Hypothalamus (tissue), 51 donors: ENCODE results near the gene MED15.
"Not testable (repeated sequence)": the region's sequence is repeated elsewhere in the genome, so short reads cannot be mapped to it uniquely, and the experiment has no call there.

Experiments
- DNase-seq, 51 donors: peaks; one replicate each; lab custom pipeline; 2025; lab: John Stamatoyannopoulos, UW

The MED15 gene

GRCh38 chr22:20508067-20508755 lies 801 bp downstream of the MED15 start:
- DNase-seq: not testable (repeated sequence)

GRCh38 chr22:20508815-20509271 lies 1.4 kb downstream of the MED15 start:
- DNase-seq: no peak

GRCh38 chr22:20509344-20510047 lies 2.1 kb downstream of the MED15 start:
- DNase-seq: peak in 23 of 51 donors; percentile 10 to 71 (median 32)

- no peak for DNase-seq
These were observed 3.6 kb downstream of the MED15 start for GRCh38 chr22:20510811-20511577.

GRCh38 chr22:20511578-20512229 lies 4.3 kb downstream of the MED15 start:
- no peak for DNase-seq

- no peak for DNase-seq
These were observed 7.4 kb downstream of the MED15 start for GRCh38 chr22:20514658-20515406.

- no peak for DNase-seq
These were observed 9.0 kb downstream of the MED15 start for GRCh38 chr22:20516399-20516798.

- no peak for DNase-seq
These were observed 10.0 kb downstream of the MED15 start for GRCh38 chr22:20517422-20517821.

- no peak for DNase-seq
These were observed 10.6 kb downstream of the MED15 start for GRCh38 chr22:20517841-20518592.

- DNase-seq: no peak
These were observed 12.1 kb downstream of the MED15 start for GRCh38 chr22:20519558-20519957.

- DNase-seq: no peak
These were observed 12.7 kb downstream of the MED15 start for GRCh38 chr22:20520093-20520511.

- DNase-seq: no peak
These were observed 15.0 kb downstream of the MED15 start for GRCh38 chr22:20522134-20523004.

- no peak for DNase-seq
These were observed 15.9 kb downstream of the MED15 start for GRCh38 chr22:20523086-20523983.

- no peak for DNase-seq
These were observed 16.6 kb downstream of the MED15 start for GRCh38 chr22:20524004-20524481.

- DNase-seq: no peak
These were observed 17.6 kb downstream of the MED15 start for GRCh38 chr22:20525048-20525447.

- no peak for DNase-seq
These were observed 18.9 kb downstream of the MED15 start for GRCh38 chr22:20526305-20526627.

- DNase-seq: no peak
These were observed 19.4 kb downstream of the MED15 start for GRCh38 chr22:20526628-20527355.
